Fibroblast of pulmonary artery (primary cell): ENCODE results near the gene CD300E.

Experiments used
- DNase-seq: peaks from one replicate; pipeline ENCODE4 v3.0.0-alpha.2; 2010; ENCODE audit warnings: low read depth
- H3K4me3 ChIP-seq: replicated peaks from 2 replicates; pipeline ENCODE4 v1.5.1; 2011; ENCODE audit warnings: low read depth, mild to moderate bottlenecking, control low read depth, low read length, moderate library complexity
- TF ChIP-seq, protein P1 (sequence below): IDR thresholded peaks from 2 replicates; pipeline ENCODE4 v1.5.1; 2011; ENCODE audit warnings: mild to moderate bottlenecking, control low read depth, low read length, inconsistent platforms; ENCODE audit errors: missing control alignments

Gene CD300E, protein sequence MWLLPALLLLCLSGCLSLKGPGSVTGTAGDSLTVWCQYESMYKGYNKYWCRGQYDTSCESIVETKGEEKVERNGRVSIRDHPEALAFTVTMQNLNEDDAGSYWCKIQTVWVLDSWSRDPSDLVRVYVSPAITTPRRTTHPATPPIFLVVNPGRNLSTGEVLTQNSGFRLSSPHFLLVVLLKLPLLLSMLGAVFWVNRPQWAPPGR

DNA sequence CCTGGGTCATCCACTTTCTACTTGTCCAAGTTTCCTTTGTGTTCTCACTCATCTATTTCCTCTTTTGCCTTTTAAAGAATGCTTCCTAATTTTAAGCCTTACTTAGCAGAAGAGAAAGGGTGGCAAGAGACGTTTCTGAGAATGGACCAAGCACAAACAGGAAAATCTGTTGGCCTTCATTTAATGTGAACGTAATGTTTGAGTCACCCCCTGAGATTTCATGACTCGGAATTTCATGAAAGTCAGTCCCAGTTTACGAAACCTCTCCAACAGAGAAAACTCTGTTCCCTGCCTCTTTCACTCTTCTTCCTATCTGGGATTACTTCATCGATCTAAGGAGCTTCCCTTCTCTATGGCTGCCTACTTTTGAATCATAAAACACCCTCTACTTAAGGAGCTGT is at the start of gene CD300E:
CD300E (minus strand) TSS at position 46 of the 401 bp plus-strand sequence. CDS start 117 bp downstream, outside the sequence.
- no peak for DNase-seq
- TF ChIP-seq, protein P1, sequence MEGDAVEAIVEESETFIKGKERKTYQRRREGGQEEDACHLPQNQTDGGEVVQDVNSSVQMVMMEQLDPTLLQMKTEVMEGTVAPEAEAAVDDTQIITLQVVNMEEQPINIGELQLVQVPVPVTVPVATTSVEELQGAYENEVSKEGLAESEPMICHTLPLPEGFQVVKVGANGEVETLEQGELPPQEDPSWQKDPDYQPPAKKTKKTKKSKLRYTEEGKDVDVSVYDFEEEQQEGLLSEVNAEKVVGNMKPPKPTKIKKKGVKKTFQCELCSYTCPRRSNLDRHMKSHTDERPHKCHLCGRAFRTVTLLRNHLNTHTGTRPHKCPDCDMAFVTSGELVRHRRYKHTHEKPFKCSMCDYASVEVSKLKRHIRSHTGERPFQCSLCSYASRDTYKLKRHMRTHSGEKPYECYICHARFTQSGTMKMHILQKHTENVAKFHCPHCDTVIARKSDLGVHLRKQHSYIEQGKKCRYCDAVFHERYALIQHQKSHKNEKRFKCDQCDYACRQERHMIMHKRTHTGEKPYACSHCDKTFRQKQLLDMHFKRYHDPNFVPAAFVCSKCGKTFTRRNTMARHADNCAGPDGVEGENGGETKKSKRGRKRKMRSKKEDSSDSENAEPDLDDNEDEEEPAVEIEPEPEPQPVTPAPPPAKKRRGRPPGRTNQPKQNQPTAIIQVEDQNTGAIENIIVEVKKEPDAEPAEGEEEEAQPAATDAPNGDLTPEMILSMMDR = no peak

DNA sequence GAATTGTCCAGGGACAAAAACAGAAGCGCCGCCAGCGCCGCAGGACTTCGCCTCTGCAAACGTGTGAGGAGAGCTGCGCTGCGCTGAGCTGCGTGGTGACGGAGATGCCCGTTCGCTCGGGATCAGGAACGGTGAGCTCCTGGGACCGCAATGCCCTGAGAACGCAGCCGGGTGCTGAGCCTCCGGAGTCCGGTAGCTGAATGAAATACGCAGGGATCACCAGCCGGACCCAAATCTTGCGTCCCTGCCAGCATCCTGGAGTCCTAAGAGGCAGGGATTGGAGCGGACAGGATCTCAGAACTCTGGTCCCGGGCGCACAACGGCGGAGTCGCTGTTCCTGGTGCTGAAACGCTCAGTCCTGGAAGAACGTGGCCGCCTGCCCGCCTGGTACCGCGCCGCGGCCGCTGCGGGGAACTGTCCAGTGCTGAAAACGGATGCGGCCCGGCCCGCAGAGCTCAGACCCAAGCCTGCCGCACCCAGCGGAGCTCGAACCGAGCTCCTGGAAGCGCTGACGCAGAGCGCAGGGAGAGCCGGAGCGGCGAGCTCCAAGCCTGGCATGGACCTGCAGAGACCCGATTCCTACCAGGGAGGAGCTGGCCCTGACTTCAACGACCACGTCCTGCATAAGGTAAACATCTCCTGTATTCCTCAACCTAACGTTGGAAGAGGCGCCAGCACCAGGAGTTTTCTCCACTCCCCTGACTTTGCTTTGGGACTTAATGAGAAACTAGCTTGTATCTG is 47.7 kb upstream of the CD300E start:
- H3K4me3 ChIP-seq = no peak overlapping the region
- peak; percentile 87 for DNase-seq
- TF ChIP-seq, protein P1 = no peak

More for the DNA sequence above, at the start of gene CD300E:
- no peak within 1 kb of the TSS for H3K4me3 ChIP-seq

DNA sequence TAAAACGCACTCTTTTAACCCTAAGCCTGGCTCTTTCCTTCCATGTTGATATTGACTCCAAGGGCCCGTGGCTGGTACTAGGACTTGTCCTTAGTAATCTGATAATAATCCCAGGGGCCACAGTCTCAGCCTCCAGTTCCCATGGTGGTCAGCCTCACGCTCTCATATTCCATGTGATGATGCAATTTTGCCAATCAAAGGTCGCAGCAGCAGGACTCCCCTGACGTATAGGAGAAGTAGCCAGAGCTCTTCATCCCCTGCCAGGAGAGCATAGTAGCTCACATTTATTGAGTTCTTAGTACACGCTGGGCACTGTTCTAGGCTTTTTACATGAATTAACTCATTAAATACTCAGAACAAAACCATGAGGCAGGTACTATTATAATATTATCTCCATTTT is 46.8 kb upstream of the CD300E start:
- no peak for DNase-seq
- TF ChIP-seq, protein P1 = no peak
- H3K4me3 ChIP-seq = no peak overlapping the region

DNA sequence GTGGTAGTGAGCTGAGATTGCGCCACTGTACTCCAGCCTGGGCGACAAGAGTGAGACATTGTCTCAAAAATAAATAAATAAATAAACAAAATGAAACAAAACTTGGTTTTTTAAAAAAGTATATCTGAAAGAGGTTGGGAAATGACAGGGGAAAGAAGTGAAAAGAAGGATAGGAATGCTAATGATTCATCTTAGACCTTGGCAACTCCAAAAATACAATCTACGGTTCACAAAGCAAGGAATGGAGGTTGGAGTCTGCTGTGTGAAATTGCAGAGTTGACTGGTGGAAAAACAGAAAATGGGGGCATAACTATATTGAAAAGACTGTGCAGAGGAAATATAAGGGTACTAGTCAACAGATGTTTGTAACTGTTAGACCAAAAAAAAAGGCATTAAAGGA is 40.0 kb upstream of the CD300E start:
- TF ChIP-seq, protein P1 = no peak
- DNase-seq = no peak
- H3K4me3 ChIP-seq = no peak overlapping the region

DNA sequence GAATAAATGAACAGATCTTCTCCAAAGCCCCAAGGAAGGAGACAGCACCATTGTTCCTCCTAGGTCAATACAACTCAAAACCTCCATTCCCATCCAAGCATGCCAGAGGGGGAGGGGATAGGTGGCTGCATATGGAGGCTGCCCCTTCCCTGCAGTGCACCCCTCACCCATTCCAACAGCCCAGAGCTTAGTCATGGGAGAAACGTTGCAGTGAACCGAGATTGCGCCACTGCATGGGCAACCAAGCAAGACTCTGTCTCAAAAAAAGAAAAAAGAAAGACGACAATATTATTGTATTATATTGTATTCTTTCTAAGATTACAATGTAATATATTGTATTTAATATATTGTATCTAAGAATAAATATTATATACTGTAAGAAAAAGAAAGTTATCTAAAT is 36.4 kb upstream of the CD300E start:
- no peak overlapping the region for H3K4me3 ChIP-seq
- no peak for DNase-seq
- TF ChIP-seq, protein P1 = no peak

DNA sequence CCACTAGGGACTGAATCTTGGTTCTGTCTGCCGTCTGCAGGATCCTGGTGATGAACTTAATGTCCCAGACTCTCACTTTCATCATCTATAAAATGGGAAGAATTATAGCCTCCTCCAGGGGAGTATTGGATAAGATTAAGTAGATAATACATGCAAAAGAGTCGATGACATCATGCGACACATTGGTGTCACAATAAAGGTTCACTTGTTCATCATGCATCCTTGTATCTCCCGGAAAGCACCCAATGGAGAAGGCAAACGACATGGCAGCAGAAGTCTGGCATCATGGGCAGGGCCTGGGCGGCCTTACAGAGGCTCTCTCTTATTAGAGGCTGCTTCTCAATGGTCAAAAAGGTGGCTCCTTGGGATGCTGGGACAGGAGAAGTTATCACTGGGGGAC is 35.1 kb upstream of the CD300E start:
- TF ChIP-seq, protein P1 = no peak
- no peak for DNase-seq
- no peak overlapping the region for H3K4me3 ChIP-seq

DNA sequence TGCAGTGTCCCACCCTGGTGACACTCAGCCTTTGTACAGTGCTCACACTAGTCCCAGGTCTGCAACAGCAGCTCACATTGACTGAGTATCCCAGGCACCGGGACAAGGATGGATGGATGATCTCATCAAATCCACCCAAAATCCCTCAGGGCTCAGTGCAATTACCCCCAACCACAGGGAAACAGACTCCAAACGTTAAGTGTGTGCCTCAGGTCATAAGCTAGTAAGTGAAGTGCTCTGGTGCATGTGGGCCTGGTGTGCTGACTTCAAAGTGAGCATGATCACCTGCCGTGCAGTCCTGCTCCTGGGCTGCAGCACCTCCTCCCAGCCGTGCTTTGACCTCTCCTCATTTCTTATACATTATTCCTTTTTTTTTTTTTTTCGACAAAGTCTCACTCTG is 31.2 kb upstream of the CD300E start:
- no peak for DNase-seq
- TF ChIP-seq, protein P1 = no peak
- no peak overlapping the region for H3K4me3 ChIP-seq
